ENCODE data around the gene TMEM120B.
"Not testable (repeated sequence)": the region's sequence is repeated elsewhere in the genome, so short reads cannot be mapped to it uniquely, and the experiment has no call there.

The TMEM120B gene

DNA sequence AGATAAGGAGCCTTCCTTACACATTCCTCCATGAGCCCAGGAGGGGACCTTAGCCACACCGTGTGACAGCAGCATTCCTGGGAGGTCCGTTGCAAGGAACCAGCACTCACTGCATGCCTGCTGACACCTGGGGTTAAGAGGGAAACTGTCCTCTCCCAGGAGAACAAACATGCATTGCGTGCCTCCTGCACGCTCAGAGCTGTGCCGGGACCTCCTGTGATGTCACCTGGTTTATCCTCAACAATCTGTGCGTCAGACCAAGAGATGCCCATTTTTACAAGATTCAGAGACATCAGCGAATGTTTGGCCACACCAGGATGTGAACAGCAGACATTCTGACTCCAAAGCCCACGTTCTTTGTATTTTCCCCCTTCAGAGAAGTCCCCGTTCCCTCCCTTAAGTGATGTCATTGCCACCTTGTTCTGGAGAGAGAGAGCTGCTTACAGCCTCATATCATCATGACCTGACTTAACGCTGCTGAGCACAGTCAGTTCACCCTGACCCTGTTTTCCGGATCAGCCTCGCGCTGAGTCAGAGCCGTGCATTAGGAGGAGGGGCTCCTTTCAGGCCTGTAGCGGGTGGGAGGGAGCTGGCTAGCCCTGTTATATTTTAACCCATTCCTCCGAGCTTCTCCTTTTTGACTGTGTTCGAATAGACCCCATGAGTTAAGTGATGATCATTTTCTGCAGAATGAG lies 36.2 kb downstream of the TMEM120B start:
- peak; percentile 28 for DNase-seq

DNA sequence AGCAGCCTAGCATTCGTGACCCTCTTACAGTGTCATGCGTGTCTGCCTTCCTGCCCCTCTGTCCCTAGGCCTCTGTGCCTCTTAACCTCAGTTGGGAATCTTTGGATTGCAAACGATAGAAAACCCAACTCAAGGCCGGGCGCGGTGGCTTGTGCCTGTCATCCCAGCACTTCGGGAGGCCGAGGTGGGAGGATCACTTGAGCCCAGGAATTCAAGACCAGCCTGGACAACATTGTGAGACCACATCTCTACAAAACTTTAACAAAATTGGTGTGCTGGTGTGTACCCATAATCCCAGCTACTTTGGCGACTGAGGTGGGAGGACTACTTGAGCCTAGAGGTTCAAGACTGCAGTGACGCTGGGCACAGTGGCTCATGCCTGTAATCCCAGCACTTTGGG lies 36.7 kb downstream of the TMEM120B start:
- DNase-seq, result no peak

DNA sequence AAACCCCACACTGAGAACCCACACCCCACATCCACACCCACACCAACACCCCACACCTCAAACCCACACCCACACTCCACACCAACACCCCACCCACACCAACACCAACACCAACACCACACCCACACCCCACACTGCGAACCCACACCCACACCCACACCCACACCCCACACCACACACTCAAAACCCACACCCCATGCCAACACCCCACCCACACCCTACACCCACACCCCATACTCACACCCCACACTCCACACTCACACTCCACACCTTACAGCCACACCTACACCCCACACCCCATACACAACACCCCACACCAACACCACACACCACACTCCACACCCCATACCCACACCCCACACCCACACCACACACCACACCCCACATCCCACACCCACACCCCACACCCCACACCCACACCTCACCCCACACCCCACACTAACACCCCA lies 38.0 kb downstream of the TMEM120B start:
- no peak for DNase-seq

DNA sequence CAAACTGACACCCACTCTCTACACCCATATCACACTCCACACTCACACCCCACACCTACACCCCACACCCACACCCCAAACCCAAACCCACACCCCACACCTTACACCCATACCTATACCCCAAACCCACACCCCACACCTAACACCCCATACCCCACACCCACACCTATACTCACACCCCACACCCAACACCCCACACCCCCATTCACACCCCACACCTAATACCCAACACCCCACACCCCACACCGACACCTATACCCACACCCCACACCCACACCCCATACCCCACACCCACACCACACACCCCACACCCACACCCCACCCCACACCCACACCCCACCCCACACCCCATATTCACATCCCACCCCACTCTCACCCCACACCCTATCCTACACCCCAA lies 38.5 kb downstream of the TMEM120B start:
- DNase-seq, result no peak

DNA sequence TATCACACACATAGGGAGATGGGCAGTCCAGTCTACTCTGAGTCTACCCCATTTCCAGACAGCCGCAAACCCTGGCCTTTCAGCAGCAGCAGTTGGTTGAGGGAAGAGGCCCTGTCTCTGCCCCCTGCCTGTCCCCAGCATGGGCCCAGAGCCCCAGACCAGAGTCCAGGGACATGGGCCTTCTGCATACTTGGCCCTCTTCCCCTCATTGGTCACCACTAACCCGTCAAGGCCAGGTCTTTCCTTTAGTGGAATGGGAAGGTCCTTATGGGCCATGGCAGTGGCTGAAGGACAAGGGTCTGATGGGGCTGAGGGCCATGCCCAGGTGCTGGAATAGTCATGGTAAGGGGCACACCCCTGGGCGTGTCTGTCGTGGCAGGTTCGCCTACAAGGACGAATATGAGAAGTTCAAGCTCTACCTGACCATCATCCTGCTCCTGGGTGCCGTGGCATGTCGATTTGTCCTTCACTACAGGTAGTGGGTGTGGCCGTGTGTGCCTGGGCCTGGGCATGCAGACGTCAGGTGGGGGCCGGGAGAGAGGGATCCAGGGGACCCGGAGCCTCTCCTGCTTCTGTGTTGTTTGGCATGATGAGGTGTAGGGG lies 39.3 kb downstream of the TMEM120B start:
- DNase-seq, result no peak

DNA sequence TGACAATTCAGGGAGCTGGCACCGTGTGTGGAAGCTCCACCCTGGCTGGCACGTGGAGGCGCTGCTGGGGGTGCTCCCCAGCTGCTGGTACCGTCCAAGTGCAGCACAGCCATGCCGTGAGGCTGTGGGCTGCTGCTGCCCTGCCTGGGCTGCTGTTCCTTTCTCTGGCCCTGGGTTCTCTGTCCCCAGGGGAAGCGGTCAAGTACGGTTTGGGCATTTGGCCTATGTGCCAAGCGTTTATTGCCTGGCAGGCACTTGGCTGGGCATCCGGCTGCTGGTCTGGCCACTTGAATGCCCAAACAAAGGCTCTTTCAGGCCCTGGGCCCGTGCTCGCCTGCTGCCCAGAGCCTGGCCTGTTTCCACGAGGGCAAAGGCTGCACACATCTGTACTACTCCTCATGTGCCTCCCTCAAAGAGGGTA lies 41.3 kb downstream of the TMEM120B start:
- DNase-seq, result no peak

DNA sequence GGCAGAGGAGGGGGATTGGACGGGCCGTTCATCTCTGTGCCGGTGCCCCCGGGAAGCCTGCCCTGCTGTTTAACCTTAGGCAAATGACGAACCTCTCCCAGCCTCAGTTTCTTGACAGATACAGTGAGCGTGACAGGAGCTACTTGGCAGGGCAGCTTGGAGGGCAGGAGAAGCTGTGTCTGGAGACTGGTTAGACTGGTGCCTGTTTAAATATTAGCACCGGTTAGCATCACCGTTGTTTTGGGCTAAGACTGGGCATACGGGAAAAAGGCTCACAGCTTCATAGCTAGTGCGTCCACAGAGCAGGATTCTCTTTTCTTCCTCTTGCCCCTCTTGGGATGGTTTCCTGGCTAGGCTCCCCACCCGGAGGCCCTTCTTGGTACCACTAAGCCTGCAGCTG lies 42.3 kb downstream of the TMEM120B start:
- DNase-seq, result no peak

DNA sequence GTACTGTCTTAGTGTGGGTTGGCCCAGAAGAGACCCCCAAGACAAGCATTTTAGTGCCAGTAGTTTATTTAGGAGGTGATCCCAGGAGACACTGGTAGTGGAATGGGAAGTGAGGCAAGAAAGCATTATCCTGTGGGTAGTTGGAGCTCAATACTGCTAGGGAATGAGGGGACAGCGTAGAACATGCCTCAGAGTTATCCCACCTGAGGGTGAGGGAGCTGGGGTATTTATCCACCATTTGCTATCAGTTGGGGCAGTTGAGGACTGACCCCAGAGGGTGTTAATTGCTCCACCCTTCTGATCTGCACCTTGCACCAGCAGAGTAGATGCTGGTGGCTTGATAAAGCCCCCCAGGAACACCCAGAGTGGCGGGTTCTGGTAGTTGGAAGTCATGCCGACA lies 43.0 kb downstream of the TMEM120B start:
- no peak for DNase-seq

DNA sequence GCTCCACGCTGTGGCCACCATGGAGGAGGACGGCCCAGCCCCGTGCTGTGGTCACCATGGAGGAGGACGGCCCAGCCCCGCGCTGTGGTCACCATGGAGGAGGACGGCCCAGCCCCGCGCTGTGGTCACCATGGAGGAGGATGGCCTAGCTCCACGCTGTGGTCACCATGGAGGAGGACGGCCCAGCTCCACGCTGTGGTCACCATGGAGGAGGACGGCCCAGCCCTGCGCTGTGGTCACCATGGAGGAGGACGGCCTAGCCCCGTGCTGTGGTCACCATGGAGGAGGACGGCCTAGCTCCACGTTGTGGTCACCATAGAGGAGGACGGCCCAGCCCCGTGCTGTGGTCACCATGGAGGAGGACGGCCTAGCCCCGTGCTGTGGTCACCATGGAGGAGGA lies 46.0 kb downstream of the TMEM120B start:
- DNase-seq, result not testable (repeated sequence)

DNA sequence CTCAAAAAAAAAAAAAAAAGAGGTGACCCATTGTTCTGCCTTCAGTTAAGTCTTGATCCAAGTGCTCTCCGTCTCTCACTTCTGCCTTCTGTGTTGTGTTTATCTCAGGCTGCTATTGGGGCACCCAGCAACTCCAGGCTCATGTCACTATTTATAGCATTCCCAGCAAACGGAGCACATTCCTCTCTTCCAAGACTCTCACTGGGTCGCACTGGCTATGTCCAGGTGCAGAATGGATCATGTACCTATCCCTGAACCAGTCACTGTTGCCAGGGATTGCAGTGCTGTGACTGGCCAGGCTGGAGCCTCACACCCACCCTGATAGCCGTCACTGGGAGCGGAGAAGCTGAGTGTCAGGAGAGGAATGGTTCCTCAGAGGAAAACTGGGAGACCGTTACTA lies 49.7 kb downstream of the TMEM120B start:
- no peak for DNase-seq

DNA sequence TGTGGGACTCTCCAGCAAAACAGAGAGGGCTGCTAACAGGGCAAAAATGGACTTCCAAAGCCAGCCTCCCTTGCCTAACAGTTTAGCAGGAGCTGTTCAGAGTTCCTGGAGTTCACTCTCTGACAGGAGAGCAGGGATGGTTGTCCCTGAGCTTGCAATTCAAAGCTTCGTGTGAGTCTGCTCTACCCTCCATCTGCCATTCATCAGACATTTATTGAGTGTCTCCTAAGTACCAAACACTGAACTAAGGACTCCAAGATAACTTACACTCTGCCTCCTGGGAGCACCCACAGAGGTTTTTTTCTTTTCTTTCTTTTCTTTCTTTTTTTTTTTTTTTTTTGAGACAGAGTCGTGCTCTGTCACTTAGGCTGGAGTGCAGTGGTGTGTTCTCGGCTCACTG lies 52.3 kb downstream of the TMEM120B start:
- no peak for DNase-seq

DNA sequence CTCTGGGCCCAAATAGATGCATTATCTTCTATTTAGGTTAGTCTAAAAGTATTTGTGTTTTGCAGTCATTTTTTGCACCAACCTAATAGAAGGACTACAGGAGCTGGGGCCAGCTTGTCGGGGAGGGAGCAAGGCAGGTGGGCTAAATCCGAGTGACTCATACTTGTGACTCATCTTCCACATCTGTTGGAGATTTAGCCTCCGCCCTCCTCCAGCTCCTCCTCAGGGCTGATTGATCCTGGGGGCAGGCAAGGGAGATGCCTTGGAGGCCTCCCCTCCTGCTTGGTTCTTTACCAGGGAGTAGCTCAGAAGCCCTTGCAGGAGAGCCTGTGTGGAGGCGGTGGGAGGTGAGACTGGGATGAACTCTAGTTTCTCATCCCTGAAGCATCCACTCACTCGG lies 53.0 kb downstream of the TMEM120B start:
- DNase-seq, result no peak

DNA sequence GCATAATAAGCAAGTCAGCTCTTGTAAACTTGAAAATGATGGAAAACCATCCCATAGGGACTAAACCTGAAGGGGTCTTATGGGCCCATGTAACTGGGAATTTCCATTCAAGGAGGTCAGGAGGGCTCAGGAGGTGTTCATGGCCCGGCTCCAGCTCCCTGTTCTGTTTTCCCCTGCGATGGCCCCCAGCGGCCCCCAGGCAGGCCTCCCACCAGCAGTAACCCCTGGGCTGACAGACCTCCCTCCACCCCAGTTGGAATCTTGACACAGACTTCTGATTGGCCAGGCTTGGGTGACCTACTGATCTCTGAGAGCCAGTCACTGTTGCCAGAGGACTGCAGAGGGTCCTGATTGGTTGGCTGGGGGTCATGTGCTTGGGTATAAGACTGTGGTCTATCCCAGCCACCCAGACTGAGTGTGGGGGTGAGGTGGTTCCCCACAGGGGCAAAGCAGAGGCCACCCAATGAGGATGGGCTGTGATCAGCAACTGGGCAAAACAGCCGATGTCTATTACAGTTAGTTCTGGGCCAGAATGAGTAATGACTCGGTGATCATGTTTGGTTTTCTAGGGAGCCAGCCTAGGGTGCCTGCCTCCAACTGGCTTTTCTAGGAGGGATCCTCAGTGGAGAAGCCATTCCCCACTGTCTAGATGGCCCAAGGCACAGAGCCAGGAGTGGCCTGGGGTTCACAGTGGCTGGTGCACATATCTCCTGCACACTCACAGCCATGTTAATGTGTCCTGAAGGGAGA lies 53.9 kb downstream of the TMEM120B start:
- no peak for DNase-seq

DNA sequence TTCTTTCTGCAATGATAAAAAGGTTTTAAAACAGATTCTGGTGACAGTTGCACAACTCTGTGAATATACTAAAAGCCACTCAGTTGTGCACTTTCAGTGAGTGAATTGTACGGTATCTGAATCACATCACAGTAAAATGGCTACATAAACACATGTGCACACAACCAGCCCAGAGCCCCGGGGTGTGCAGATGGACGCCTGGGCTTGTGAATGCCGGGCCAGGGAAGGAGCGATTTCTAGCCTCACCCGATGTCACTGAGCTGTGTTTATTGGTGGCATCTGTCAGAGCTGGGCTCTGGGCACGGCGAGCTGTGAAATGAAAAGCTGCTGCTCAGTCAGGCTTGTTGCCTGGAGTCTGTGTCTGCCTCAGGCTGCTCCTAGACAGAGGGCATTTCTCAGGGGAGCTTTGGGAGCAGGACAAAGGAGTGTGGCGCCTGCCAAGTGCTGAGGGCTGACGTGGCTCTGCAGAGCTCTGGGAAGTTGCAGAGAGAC lies 55.0 kb downstream of the TMEM120B start:
- no peak for DNase-seq

DNA sequence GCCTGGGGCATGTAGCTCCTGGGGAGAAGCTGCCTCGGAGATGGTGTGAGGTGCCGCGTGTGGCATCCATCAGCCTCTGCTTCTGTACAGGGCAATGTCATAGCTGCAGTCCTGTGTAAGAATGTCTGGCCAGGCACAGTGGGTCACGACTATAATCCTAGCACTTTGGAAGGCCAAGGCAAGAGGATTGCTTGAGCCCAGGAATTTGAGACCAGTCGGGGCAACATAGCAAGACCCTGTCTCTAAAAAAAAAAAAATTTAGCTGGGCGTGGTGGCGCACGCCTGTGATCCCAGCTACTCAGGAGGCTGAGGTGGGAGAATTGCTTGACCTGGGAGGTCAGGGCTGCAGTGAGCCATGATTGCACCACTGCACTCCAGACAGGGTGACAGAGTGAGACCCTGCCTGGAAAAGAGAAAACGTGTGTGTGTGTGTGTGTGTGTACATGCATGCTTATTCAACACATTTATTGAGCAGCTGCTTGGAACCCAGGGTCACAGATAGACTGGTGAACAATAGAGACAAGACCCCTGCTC lies 56.8 kb downstream of the TMEM120B start:
- no peak for DNase-seq

DNA sequence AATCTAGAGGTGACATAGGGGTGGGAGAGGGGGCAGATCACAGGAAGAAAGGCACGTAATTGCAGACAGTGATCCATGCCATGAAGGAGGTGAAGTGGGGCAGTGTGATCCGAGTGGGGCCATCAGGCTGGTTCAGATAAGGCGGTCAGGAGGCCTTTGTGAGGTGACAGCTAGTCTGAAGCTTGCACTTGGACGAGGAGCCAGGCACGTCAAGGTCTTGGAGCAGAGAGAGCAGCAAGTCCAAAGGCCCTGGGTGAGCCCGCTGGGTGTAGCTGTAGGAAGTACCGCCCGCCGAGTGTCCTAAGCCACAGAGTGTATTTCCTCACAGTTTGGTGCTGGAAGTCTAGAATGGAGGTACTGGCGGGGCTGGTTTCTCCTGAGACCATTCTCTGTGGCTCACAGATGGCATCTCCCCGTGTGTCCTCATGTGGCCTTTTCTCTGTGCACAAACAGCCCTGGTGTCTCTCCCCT lies 57.3 kb downstream of the TMEM120B start:
- DNase-seq, result no peak

DNA sequence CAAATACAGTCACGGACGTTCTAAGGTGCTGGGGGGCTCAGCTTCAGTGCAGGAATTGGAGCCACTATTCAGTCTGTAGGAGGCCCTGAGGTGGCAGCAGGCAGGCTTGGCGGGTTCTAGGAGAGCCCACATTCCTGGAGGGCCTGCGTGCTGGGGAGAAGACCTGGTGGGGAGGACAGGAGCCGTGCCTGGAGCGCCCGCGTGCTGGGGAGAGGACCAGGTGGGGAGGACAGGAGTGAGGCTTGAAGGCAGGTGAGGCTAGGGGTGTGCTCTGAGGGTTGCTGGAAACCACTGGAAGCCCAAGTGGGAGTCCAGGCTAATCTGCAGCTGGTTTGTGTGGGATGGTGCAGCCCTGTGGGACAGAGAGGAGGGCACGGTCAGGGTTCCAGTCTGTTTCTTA lies 57.8 kb downstream of the TMEM120B start:
- no peak for DNase-seq

DNA sequence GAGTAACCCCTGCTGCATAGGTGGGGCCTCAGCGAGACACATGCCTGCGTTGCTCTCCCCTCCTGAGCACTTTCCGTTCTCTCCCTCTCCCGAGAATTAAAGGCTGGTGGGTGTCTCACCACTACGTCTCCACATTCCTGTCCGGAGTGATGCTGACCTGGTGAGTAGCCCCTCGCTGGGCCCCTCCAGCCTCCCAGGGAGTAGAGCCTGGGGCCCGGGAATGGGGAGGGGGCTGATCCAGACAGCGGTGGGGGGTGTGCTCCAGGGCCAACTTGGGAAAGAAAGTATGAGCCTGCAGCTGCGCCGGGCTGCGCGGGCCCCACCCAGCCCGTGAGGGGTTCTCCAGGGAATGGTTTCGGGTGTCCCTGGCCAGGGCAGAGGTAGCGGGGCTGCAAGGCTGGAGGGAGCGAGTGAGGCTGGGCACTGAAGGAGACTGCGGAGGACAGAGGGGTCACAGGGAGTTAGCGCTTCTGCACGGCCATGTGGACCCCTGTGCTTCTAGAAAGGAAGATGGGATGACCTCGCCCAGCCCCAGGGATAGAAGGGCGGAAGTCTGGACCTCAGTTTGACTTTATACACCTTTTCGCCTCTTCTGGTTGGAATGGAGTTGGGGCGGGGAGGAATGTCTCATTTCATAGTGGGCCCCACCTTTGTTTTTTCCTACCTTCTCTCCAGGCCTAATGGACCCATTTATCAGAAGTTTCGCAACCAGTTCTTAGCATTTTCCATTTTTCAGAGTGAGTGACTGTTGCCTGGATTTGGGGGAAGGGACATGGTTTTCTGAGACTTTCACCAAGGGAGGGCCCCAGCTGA lies 58.5 kb downstream of the TMEM120B start:
- no peak for DNase-seq

DNA sequence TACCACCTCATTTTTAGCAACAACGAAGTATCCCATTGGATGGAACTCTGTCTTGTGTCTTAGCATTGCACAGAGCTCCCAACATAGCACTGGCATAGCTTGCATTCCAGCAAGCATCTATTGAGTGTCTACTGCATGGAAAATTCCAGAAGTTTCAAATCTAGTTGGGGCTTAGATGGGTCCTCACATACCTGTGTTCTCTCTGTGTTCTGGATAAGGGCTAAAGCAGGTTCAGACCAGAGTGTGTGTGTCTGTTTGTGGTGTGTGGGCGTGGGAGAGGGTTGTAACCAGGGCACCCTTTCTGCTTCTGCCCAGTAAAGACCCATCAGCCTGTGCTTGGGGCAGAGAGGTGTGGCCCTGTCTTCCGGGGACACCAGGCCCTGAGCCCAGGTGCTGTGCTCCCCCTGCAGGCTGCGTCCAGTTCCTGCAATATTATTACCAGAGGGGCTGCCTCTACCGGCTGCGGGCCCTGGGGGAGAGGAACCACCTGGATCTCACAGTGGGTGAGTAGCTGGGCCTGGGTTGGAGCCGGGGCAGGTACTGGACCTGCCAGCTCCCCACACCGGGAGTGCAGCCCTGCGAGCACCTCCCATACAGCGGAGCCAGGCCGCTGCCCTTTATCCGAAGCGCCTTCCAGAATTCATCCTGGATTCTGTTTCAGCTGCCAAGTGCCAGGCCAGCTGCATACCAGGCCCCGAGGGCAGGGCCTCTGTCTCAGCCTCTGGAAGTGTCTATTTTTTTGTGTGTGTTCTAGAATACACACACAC lies 60.6 kb downstream of the TMEM120B start:
- peak; percentile 87 for DNase-seq

DNA sequence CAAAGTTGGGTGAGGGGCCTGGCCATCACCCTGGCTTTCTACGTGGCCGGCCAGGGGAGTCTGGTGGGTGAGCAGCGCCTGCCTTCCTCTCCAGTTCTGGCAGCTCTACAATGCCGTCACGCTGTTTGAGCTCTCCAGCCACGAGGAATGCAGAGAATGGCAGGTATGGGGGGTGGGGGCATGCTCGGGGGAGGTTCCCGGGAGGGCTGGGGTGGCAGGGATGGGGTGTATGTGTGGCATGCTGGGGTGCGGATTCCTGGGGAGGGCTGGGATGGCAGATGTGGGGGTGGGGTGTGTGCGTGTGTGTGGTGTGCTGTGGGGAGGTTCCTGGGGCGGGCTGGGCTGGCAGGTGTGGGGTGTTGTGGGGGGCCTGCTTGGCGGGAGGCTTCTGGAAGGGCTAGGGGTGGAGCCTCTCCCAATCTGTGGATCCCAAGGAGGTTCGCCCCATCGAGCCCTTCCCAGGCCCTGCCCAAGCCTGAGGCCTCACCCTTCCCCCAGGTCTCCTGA lies 62.5 kb downstream of the TMEM120B start:
- DNase-seq, result no peak

DNA sequence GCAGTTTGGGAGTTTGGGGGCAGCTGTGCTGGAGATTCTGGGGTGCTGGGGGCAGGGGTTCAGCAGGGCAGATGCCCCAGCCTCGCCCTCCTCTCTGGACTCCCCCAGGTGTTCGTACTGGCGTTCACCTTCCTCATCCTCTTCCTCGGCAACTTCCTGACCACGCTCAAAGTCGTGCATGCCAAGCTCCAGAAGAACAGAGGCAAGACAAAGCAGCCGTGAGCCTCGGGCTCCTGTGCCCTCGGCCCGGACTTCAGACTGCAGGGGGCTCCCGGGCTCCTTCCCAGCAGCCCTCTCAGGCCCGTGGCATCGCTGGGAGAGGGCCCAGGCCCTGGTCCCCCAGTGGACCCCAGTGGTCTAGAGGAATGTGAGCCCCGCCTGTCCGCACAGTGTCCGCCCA lies 62.9 kb downstream of the TMEM120B start:
- DNase-seq, result no peak
